NCI-H526 treated with DMSO at 0.1 percent for 48 hours (cell line): Measurements from ENCODE around the gene KCNQ5.

ENCODE experiments used
- DNase-seq: peaks from one replicate; lab custom pipeline; 2025; lab: John Stamatoyannopoulos, UW

Gene KCNQ5

GRCh38 chr6:73000460-73000859 lies 378.6 kb downstream of the KCNQ5 start:
- no peak for DNase-seq

- DNase-seq: no peak
Measured at GRCh38 chr6:73002588-73002987, 380.7 kb downstream of the KCNQ5 start.

- DNase-seq: no peak
Measured at GRCh38 chr6:73003302-73003701, 381.4 kb downstream of the KCNQ5 start.

DNA sequence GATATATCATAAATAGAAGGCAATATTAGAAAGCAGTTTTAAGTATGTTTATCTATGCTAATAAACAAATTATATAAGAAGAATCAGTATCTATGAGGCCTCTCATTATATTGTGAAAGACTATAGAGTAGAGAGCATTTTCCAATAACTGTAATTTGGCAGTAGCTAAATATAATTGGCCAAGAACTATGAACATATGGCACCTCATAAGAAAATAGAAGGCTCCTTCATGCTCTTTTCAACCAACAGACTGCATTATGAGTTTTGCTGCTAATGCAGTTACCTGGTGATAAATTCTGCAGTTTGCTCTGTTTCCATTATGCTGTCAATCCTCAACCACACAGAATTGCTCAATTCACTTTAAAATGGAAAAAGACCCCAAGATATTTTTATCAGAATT lies 382.4 kb downstream of the KCNQ5 start:
- no peak for DNase-seq

- no peak for DNase-seq
Measured at GRCh38 chr6:73004861-73005260, 383.0 kb downstream of the KCNQ5 start.

- DNase-seq: no peak
Measured at GRCh38 chr6:73006146-73006545, 384.3 kb downstream of the KCNQ5 start.

DNA sequence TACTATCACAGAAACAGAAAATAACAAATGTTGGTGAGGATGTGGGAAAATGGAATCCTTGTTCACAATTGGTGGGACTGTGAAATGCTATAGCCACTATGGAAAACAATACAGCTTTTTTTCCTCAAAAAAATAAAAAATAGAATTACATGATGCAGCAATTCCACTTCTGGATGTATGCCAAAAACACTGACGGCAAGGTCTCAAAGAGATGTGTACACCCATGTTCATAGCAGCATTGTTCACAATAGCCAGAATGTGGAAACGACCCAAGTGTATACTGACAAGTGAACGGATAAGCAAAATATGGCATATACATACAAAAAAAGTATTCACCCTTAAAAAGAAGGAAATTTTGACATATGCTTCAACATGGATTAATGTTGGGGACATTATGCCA lies 390.1 kb downstream of the KCNQ5 start:
- no peak for DNase-seq

DNA sequence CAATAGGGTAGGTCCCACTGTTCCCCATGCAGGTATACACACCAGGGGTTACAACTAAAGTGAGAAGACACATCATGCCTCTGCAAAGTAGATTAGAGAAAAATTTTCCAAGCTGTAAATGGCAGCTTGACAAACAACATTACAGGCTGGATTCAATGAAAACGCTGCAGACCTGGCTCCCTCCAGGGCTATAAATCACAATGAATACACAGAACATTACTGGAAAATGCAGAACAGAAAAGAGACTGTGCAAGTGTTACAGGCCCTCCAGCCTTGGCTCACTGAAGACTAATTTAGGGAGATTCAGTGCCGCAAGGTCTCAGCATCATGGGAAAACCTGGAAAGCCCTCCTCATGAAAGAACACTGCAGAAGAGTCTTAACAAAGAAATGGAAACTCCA lies 395.6 kb downstream of the KCNQ5 start:
- no peak for DNase-seq

DNA sequence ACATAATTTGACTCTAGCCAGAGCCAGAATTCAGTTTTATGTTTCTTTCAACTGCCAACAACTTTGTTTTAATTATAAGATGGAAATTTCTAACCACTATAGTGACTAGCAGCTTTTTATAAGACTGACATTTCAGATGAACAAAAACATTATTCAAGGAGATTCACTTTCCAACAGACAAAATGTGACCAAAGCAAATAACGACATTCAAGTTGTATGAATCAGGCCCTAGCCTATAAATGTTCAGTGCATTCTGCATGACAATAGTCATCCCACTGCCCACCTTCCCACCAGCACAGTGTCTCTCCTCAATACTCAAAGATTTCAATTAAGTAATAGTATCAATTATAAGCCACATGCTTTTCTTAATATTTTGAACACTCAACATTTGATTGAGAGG lies 402.7 kb downstream of the KCNQ5 start:
- DNase-seq: no peak

DNA sequence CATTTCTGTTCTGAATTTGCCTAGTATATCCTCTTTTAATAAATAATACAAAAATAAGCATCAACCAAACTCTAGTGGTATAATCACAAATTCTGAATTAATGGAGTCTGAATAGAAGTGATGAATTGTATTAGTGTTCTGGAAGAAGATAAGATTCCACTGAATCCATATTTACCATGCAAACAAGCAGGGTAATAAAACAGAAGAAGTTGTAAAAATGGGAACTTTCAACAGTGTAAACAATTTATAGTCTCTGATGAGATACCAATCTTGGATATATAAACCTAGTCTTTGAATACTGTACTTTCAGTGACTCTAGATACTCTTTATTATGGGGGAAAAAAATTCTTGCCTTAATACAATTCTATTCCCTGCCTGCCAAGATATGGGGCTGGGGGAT lies 405.8 kb downstream of the KCNQ5 start:
- DNase-seq: peak; percentile 40

DNA sequence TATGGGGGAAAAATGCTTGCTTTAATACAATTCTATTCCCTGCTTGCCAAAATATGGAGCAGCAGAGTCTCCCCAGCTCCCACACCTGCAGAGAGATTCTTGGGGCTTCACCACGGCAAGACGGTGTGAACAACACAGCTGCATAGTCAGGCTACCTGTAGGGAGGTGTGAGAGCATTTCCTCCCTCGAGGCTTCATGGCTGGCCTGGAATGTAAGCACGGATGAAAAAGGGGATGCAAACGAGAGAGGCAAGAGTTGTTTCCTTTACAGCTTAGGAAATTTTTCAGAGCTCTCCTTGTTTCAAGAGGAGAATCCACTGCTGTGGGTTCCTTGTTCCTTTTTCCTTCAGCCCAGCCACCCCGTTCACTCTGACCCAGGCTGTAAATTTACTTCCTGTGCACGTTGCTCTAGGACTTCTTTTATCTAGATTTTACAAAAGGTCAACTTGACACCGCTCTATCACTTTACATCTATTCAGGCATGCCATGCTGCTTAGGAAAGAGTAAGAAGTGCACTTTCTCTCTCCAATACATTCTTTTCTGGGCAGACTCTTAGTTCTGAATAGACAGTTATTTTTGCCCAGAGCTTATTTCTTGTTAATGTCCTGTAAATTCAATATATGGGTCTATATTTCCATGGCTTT lies 406.4 kb downstream of the KCNQ5 start:
- DNase-seq: no peak

DNA sequence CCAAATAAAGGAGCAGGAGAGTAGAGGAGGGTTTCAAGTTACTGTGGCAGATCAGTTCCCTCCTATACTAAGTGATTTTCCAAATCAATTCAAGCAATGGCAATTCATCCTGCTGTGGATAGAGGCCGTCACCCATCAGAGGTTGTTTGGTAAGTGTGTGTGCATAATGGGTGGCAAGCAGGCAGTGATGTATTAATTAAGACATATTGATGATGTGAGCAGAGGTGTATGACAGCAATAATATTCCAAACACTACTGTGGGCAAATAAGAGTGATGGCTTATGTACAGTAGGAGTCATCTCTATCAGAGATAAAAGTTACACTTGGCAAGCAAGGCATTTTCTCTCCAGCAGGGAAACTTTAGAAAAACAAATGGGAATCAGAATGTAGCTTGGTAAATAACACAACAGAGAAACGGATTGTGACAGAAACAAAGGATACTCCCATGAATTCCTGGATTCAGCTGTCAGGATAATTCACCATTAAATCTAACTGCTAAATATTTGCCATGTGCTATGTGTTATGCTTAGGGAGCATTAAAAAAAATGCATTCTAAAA lies 407.1 kb downstream of the KCNQ5 start:
- no peak for DNase-seq

GRCh38 chr6:73030257-73030656 lies 408.4 kb downstream of the KCNQ5 start:
- DNase-seq: no peak

GRCh38 chr6:73030791-73031782 lies 409.2 kb downstream of the KCNQ5 start:
- no peak for DNase-seq

GRCh38 chr6:73032586-73032985 lies 410.7 kb downstream of the KCNQ5 start:
- no peak for DNase-seq

GRCh38 chr6:73036689-73037088 lies 414.8 kb downstream of the KCNQ5 start:
- DNase-seq: no peak

GRCh38 chr6:73041051-73041450 lies 419.2 kb downstream of the KCNQ5 start:
- DNase-seq: no peak

DNA sequence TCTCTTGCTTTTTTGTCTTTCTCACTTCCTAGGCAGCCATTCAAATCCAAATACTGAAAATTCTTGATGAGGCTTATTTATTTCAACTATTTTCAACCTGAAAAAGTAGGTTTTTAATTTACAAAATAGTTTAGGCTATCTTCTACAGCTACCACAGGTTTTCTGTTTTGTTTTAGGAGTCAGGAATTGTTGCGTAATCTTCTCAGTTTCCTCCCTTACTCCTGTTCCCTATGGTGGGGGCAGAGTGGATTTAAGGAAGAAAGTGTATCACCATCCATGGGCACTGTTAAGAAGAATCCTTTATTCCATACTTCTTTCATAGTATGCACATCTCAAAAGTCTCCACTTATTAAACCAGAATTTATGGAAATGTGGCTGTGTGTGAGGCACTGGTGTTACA lies 421.0 kb downstream of the KCNQ5 start:
- DNase-seq: no peak

GRCh38 chr6:73043446-73043845 lies 421.6 kb downstream of the KCNQ5 start:
- DNase-seq: no peak

- DNase-seq: no peak
Measured at GRCh38 chr6:73045609-73046008, 423.7 kb downstream of the KCNQ5 start.

DNA sequence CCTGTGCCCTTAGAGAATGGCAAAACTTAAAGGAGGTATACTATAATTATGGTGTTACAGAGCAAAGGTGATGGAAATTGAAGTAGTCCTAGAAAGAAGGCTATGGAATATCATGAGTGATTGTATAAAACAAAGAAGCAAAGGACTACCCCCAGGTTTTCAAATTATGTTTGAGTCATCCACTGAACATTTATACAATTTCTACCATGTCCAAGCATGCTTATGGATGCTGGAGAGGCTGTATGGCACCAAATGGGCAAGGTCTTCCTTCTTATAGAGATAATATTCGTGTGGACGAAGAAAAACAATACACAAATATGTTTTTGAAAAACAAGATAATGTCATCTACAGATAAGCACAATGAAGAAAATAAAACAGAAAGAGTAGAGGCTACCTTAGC lies 425.9 kb downstream of the KCNQ5 start:
- no peak for DNase-seq

- DNase-seq: no peak
Measured at GRCh38 chr6:73049971-73050594, 428.2 kb downstream of the KCNQ5 start.

DNA sequence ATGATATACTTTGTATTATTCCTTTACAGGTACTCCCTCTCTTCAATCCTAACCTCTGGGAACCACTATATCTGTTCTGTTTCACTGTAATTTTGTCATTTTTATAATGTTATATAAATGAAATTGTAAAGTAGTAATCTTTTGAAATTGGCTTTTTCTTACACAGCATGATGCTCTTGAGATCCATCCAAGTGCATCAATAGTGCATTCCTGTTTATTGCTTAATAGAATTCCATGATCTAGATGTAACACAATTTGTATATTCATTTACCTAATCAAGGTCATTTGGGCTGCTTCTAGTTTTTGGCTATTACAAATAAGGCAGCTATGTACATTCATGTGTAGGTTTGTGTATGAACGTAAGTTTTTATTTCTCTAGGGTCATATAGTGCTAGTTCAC lies 428.8 kb downstream of the KCNQ5 start:
- DNase-seq: no peak
